H9 (cell line): ENCODE measurements around the gene CALR. TPM values are rescaled to one million over a fixed set of nuclear protein-coding genes. Genes with fewer than 3 reads are reported as not detected.
A peak's percentile ranks its signal among the peaks of the same experiment; 100 is the strongest.

Experiments used
- DNase-seq: peaks from one replicate; pipeline ENCODE4 v3.0.0-alpha.2; 2017
- H2AFZ ChIP-seq: one replicate; pipeline ENCODE4 v1.6.1; 2013; ENCODE audit warnings: mild to moderate bottlenecking, low read length, control low read depth, moderate library complexity
- H2AK5ac ChIP-seq: 2 replicates; pipeline ENCODE4 v1.6.1; 2013; ENCODE audit warnings: low read length, control low read depth, mixed read lengths; ENCODE audit not compliant: insufficient read length
- H2BK120ac ChIP-seq: one replicate; pipeline ENCODE4 v1.6.1; 2013; ENCODE audit warnings: low read depth, mild to moderate bottlenecking, low read length, control low read depth, inconsistent platforms; ENCODE audit not compliant: poor library complexity, severe bottlenecking
- H2BK12ac ChIP-seq: 2 replicates; pipeline ENCODE4 v1.6.1; 2013; ENCODE audit warnings: low read length, control low read depth, mixed read lengths, low read depth; ENCODE audit not compliant: insufficient read length
- H2BK15ac ChIP-seq: 2 replicates; pipeline ENCODE4 v1.6.1; 2013; ENCODE audit warnings: low read depth, low read length, control low read depth
- H2BK20ac ChIP-seq: one replicate; pipeline ENCODE4 v1.6.1; 2013; ENCODE audit warnings: low read depth, mild to moderate bottlenecking, low read length, control low read depth, inconsistent platforms; ENCODE audit not compliant: poor library complexity, severe bottlenecking
- H2BK5ac ChIP-seq: 2 replicates; pipeline ENCODE4 v1.6.1; 2013; ENCODE audit warnings: low read length, control low read depth, mixed read lengths; ENCODE audit not compliant: insufficient read length
- H3K14ac ChIP-seq: 2 replicates; pipeline ENCODE4 v1.6.1; 2013; ENCODE audit warnings: low read length, control low read depth; ENCODE audit not compliant: insufficient read depth
- H3K18ac ChIP-seq: 2 replicates; pipeline ENCODE4 v1.6.1; 2013; ENCODE audit warnings: low read depth, mild to moderate bottlenecking, mixed read lengths, low read length, control low read depth; ENCODE audit not compliant: insufficient read length
- H3K23ac ChIP-seq: 2 replicates; pipeline ENCODE4 v1.6.1; 2013; ENCODE audit warnings: low read length, control low read depth, mixed read lengths, low read depth; ENCODE audit not compliant: insufficient read length
- H3K23me2 ChIP-seq: 2 replicates; pipeline ENCODE4 v1.6.1; 2013; ENCODE audit warnings: low read depth, mild to moderate bottlenecking, mixed read lengths, low read length, control low read depth; ENCODE audit not compliant: insufficient read length, poor library complexity, severe bottlenecking
- H3K27ac ChIP-seq: 2 replicates; pipeline ENCODE4 v1.5.1; 2013; ENCODE audit warnings: low read length, control low read depth, mixed read lengths, low read depth; ENCODE audit not compliant: insufficient read length
- H3K27me3 ChIP-seq: 2 replicates; pipeline ENCODE4 v1.6.1; 2013; ENCODE audit warnings: low read length, control low read depth, inconsistent platforms; ENCODE audit not compliant: insufficient read depth
- H3K4ac ChIP-seq: 2 replicates; pipeline ENCODE4 v1.6.1; 2013; ENCODE audit warnings: low read depth, mild to moderate bottlenecking, control low read depth, inconsistent platforms, low read length, moderate library complexity
- H3K4me1 ChIP-seq: 2 replicates; pipeline ENCODE4 v1.6.1; 2013; ENCODE audit warnings: low read length, control low read depth, inconsistent platforms; ENCODE audit not compliant: insufficient read depth
- H3K4me2 ChIP-seq: 2 replicates; pipeline ENCODE4 v1.6.1; 2013; ENCODE audit warnings: low read length, control low read depth, mixed read lengths; ENCODE audit not compliant: insufficient read length, insufficient read depth
- H3K56ac ChIP-seq: 2 replicates; pipeline ENCODE4 v1.6.1; 2013; ENCODE audit warnings: low read depth, mild to moderate bottlenecking, mixed read lengths, low read length, control low read depth; ENCODE audit not compliant: insufficient read length
- H3K79me1 ChIP-seq: 2 replicates; pipeline ENCODE4 v1.6.1; 2013; ENCODE audit warnings: low read depth, mild to moderate bottlenecking, moderate library complexity, low read length, control low read depth, inconsistent platforms; ENCODE audit not compliant: insufficient read depth, poor library complexity, severe bottlenecking
- H3K79me2 ChIP-seq: 2 replicates; pipeline ENCODE4 v1.6.1; 2013; ENCODE audit warnings: low read length, control low read depth, inconsistent platforms; ENCODE audit not compliant: insufficient read depth
- H3K9ac ChIP-seq: 2 replicates; pipeline ENCODE4 v1.6.1; 2013; ENCODE audit warnings: low read length, control low read depth, mixed read lengths; ENCODE audit not compliant: insufficient read length; ENCODE audit errors: extremely low read depth
- H3K9me3 ChIP-seq: one replicate; pipeline ENCODE4 v1.6.1; 2013; ENCODE audit warnings: low read depth, low read length, inconsistent platforms; ENCODE audit not compliant: control insufficient read depth
- H3T11ph ChIP-seq: one replicate; pipeline ENCODE4 v1.6.1; 2013; ENCODE audit warnings: mild to moderate bottlenecking, low read length, control low read depth, inconsistent platforms
- H4K20me1 ChIP-seq: one replicate; pipeline ENCODE4 v1.6.1; 2013; ENCODE audit not compliant: control insufficient read depth, insufficient read length, insufficient read depth
- H4K5ac ChIP-seq: 2 replicates; pipeline ENCODE4 v1.6.1; 2013; ENCODE audit warnings: low read depth, mild to moderate bottlenecking, mixed read lengths, low read length, control low read depth; ENCODE audit not compliant: insufficient read length
- H4K8ac ChIP-seq: replicated peaks from 2 replicates; pipeline ENCODE4 v1.6.1; 2013; ENCODE audit warnings: low read length, control low read depth, mixed read lengths, low read depth; ENCODE audit not compliant: insufficient read length
- H4K91ac ChIP-seq: 2 replicates; pipeline ENCODE4 v1.6.1; 2013; ENCODE audit warnings: low read depth, mild to moderate bottlenecking, moderate library complexity, mixed read lengths, low read length, control low read depth; ENCODE audit not compliant: insufficient read length
- H3K27ac Mint-ChIP-seq, 3 experiments: 2 replicates in 2 of 3; 3 replicates in 1 of 3; pipeline ENCODE4 v1.8.0; 2020 to 2021; ENCODE audit warnings: mixed read lengths in 3 of 3, mild to moderate bottlenecking in 1 of 3, moderate library complexity in 1 of 3
- H3K27me3 Mint-ChIP-seq: 2 replicates; pipeline ENCODE4 v1.8.0; 2021; ENCODE audit warnings: low read depth, mild to moderate bottlenecking, moderate library complexity, mixed read lengths
- H3K36me3 Mint-ChIP-seq, 3 experiments: 2 replicates in 2 of 3; 3 replicates in 1 of 3; pipeline ENCODE4 v1.8.0; 2020 to 2021; ENCODE audit warnings: low read depth in 3 of 3, mixed read lengths in 3 of 3; ENCODE audit not compliant: insufficient read depth in 1 of 3
- H3K4me1 Mint-ChIP-seq, 2 experiments: 2 replicates each; pipeline ENCODE4 v1.8.0; 2020; ENCODE audit warnings: mixed read lengths in 2 of 2
- H3K4me3 Mint-ChIP-seq, 2 experiments: 2 replicates in 1 of 2; 3 replicates in 1 of 2; pipeline ENCODE4 v1.8.0; 2020 to 2021; ENCODE audit warnings: mild to moderate bottlenecking in 2 of 2, mixed read lengths in 2 of 2, moderate library complexity in 1 of 2
- H3K9me3 Mint-ChIP-seq, 2 experiments: 2 replicates in 1 of 2; 3 replicates in 1 of 2; pipeline ENCODE4 v1.8.0; 2020; ENCODE audit warnings: mild to moderate bottlenecking in 2 of 2, mixed read lengths in 2 of 2, moderate library complexity in 1 of 2
- WGBS: extraction: QIAGEN DNeasy Blood & Tissue Kit; methylation state at CpG from one replicate; pipeline ENCODE4 v1.1.7; 2013; ENCODE audit warnings: missing lambda C conversion rate, low lambda C conversion rate, mixed read lengths; ENCODE audit not compliant: insufficient read length; ENCODE audit errors: extremely low coverage; 5-methylcytosine and 5-hydroxymethylcytosine counted together
- total RNA-seq: library from RNA; stranded (reverse); gene quantifications from 2 replicates; pipeline ENCODE4 v1.2.1, GENCODE V29; 2021
- TF ChIP-seq, protein P1 (sequence below): fragments of 200-600 bp; sonication (generic); conservative IDR thresholded peaks from 3 replicates; pipeline ENCODE4 v1.8.0; 2021; ENCODE audit warnings: antibody characterized with exemption, mild to moderate bottlenecking

The CALR gene
- total RNA-seq, 1 experiment from 2014 or later, result 887 TPM

DNA sequence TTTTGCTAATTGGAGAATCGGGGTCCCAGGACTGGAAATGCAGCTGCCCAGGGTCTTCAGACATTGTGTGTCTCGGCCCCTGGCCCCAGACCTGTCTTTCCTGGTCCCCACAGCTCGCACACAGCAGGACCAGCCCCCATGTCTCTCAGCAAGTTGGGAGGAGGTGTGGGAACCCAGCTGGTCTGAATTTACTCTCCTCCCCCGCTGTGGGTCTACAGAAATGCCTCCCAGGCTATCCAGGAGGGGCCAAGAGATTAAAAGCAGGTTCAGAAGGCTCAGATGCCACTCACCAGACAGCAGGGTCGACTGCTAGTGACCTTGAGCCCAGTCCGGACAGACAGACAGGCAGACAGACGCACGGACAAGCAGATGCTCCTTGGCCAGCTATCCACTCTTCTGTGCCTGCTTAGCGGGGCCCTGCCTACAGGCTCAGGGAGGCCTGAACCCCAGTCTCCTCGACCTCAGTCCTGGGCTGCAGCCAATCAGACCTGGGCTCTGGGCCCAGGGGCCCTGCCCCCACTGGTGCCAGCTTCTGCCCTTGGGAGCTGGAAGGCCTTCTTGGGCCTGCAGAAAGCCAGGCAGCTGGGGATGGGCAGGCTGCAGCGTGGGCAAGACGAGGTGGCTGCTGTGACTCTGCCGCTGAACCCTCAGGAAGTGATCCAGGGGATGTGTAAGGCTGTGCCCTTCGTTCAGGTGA, 31.0 kb downstream of the CALR start, which contains the start of gene DAND5:
TSS of gene DAND5 (plus strand) at position 285 of the 697 bp plus-strand sequence. CDS start at position 370, 85 bp downstream.
- Histone ChIP-seq H3K9ac (no peak within 1 kb of the TSS), H4K8ac (no peak within 1 kb of the TSS), H2BK12ac (no peak within 1 kb of the TSS), H2BK5ac (no peak within 1 kb of the TSS), H2BK20ac (no peak within 1 kb of the TSS), H2AK5ac (no peak within 1 kb of the TSS), H4K20me1 (no peaks in the 10 kb centered on the region), H4K5ac (no peak within 1 kb of the TSS), H3K18ac (peak within 1 kb of the TSS; percentile 25), H4K91ac (no peak within 1 kb of the TSS), H3K14ac (no peak within 1 kb of the TSS), H3K27me3 (no peaks in the 10 kb centered on the region), H2BK15ac (no peak within 1 kb of the TSS), H3K9me3 (no peaks in the 10 kb centered on the region), H3T11ph (no peak within 1 kb of the TSS), H3K23ac (no peak within 1 kb of the TSS), H2BK120ac (no peak within 1 kb of the TSS), H3K23me2 (no peaks in the 10 kb centered on the region), H3K79me2 (no peaks in the 10 kb centered on the region), H3K4me2 (no peak within 1 kb of the TSS), H3K79me1 (no peaks in the 10 kb centered on the region), H3K4ac (no peak within 1 kb of the TSS), H2AFZ (no peak within 1 kb of the TSS), H3K4me1 (no peaks in the 10 kb centered on the region), H3K27ac (no peak within 1 kb of the TSS), H3K56ac (no peak within 1 kb of the TSS)
- Mint-ChIP-seq H3K27me3 (peaks cover 12% of the 10 kb centered on the region), H3K4me3 (no peak within 1 kb of the TSS; a peak in 1 of 5 replicates), H3K36me3 (no peaks in the 10 kb centered on the region; a peak in 1 of 7 replicates), H3K4me1 (peaks cover 0 to 12% of the 10 kb centered on the region in 2 experiments; a peak in 3 of 4 replicates), H3K9me3 (no peaks in the 10 kb centered on the region; a peak in 1 of 5 replicates), H3K27ac (no peak within 1 kb of the TSS)
- no peak for DNase-seq
- WGBS, result no CpG with 5 or more reads among the region's 14 CpGs
- TF ChIP-seq, protein P1, sequence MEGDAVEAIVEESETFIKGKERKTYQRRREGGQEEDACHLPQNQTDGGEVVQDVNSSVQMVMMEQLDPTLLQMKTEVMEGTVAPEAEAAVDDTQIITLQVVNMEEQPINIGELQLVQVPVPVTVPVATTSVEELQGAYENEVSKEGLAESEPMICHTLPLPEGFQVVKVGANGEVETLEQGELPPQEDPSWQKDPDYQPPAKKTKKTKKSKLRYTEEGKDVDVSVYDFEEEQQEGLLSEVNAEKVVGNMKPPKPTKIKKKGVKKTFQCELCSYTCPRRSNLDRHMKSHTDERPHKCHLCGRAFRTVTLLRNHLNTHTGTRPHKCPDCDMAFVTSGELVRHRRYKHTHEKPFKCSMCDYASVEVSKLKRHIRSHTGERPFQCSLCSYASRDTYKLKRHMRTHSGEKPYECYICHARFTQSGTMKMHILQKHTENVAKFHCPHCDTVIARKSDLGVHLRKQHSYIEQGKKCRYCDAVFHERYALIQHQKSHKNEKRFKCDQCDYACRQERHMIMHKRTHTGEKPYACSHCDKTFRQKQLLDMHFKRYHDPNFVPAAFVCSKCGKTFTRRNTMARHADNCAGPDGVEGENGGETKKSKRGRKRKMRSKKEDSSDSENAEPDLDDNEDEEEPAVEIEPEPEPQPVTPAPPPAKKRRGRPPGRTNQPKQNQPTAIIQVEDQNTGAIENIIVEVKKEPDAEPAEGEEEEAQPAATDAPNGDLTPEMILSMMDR, result no peak
